Measurements from ENCODE around the gene ALG14.

ALG14 gene

GRCh38 chr1:94961582-94961981, 111.2 kb downstream of the ALG14 start:
- no peaks in the 10 kb centered on the region for H3K27me3 ChIP-seq (ENCODE audit: control insufficient read depth, insufficient read depth, low read length)
- no peaks in the 10 kb centered on the region for H3K9me3 ChIP-seq (replicated peaks; ENCODE audit: low read length)
- H3K36me3 ChIP-seq (ENCODE audit: insufficient read depth, low read length) = no peaks in the 10 kb centered on the region
- no peak overlapping the region for H3K9ac ChIP-seq (ENCODE audit: low read depth, low read length)
- peaks cover 16% of the 10 kb centered on the region for H3K4me1 ChIP-seq (ENCODE audit: control insufficient read depth, insufficient read depth, low read length)
- H3K4me3 ChIP-seq (ENCODE audit: low read length) = no peak overlapping the region
- H3K4me2 ChIP-seq (ENCODE audit: low read length) = no peak overlapping the region

DNA sequence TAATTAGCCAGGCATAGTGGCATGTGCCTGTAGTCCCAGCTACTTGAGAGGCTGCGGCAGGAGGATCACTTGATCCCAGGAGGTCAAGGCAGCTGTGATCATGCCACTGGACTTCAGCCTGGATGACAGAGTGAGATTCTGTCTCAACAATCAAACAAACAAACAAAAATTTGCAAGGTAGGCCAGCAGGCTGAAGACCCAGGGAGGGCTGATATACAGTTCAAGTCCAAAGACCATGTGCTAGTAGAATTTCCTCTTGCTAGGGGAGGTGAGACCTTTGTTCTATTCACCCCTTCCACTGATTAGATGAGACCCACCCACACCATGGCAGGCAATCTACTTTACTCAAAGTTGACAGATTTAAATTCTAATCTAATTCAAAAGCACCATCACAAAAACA, 114.7 kb downstream of the ALG14 start:
- no peak overlapping the region for H3K9ac ChIP-seq (ENCODE audit: low read depth, low read length)
- no peaks in the 10 kb centered on the region for H3K9me3 ChIP-seq (replicated peaks; ENCODE audit: low read length)
- no peaks in the 10 kb centered on the region for H3K27me3 ChIP-seq (ENCODE audit: control insufficient read depth, insufficient read depth, low read length)
- H3K4me1 ChIP-seq (ENCODE audit: control insufficient read depth, insufficient read depth, low read length) = peaks cover 13% of the 10 kb centered on the region
- H3K36me3 ChIP-seq (ENCODE audit: insufficient read depth, low read length) = no peaks in the 10 kb centered on the region
- no peak overlapping the region for H3K4me3 ChIP-seq (ENCODE audit: low read length)
- no peak overlapping the region for H3K4me2 ChIP-seq (ENCODE audit: low read length)

- no peaks in the 10 kb centered on the region for H3K27me3 ChIP-seq (ENCODE audit: control insufficient read depth, insufficient read depth, low read length)
- no peaks in the 10 kb centered on the region for H3K4me1 ChIP-seq (ENCODE audit: control insufficient read depth, insufficient read depth, low read length)
- no peaks in the 10 kb centered on the region for H3K9me3 ChIP-seq (replicated peaks; ENCODE audit: low read length)
- H3K9ac ChIP-seq (ENCODE audit: low read depth, low read length) = no peak overlapping the region
- H3K36me3 ChIP-seq (ENCODE audit: insufficient read depth, low read length) = no peaks in the 10 kb centered on the region
- H3K4me2 ChIP-seq (ENCODE audit: low read length) = no peak overlapping the region
- no peak overlapping the region for H3K4me3 ChIP-seq (ENCODE audit: low read length)
Observed at GRCh38 chr1:94955767-94956632, 116.8 kb downstream of the ALG14 start.

- Histone ChIP-seq H3K4me3 (ENCODE audit: low read length) (no peak overlapping the region), H3K9me3 (replicated peaks; ENCODE audit: low read length) (no peaks in the 10 kb centered on the region), H3K9ac (ENCODE audit: low read depth, low read length) (no peak overlapping the region), H3K4me1 (ENCODE audit: control insufficient read depth, insufficient read depth, low read length) (peaks cover 9% of the 10 kb centered on the region), H3K27me3 (ENCODE audit: control insufficient read depth, insufficient read depth, low read length) (no peaks in the 10 kb centered on the region), H3K36me3 (ENCODE audit: insufficient read depth, low read length) (no peaks in the 10 kb centered on the region), H3K4me2 (ENCODE audit: low read length) (no peak overlapping the region)
Observed at GRCh38 chr1:94954263-94955220, 118.2 kb downstream of the ALG14 start.

- H3K4me1 ChIP-seq (ENCODE audit: control insufficient read depth, insufficient read depth, low read length) = peaks cover 10% of the 10 kb centered on the region
- H3K36me3 ChIP-seq (ENCODE audit: insufficient read depth, low read length) = no peaks in the 10 kb centered on the region
- no peak overlapping the region for H3K9ac ChIP-seq (ENCODE audit: low read depth, low read length)
- no peaks in the 10 kb centered on the region for H3K9me3 ChIP-seq (replicated peaks; ENCODE audit: low read length)
- no peak overlapping the region for H3K4me2 ChIP-seq (ENCODE audit: low read length)
- no peaks in the 10 kb centered on the region for H3K27me3 ChIP-seq (ENCODE audit: control insufficient read depth, insufficient read depth, low read length)
- H3K4me3 ChIP-seq (ENCODE audit: low read length) = no peak overlapping the region
Observed at GRCh38 chr1:94953746-94954145, 119.0 kb downstream of the ALG14 start.

DNA sequence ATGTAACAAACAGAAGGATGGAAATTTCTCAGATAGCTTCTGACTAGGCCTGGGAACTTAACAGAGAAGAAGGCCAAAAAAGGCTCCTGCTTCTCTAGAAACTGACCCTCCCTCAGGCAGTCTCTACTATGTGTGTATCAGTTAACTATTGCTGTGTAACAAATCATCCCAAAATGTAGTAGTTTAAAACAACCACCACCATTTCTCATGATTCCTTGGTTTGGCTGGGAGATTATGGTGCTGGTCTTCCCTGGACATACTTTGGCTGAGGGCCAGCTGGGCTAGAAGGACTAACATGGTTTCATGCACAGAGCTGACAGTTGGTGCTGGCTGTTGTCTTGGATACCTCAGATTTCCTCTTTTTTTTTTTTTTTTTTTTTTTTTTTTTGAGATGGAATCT, 119.6 kb downstream of the ALG14 start:
- H3K4me2 ChIP-seq (ENCODE audit: low read length) = no peak overlapping the region
- H3K4me1 ChIP-seq (ENCODE audit: control insufficient read depth, insufficient read depth, low read length) = peaks cover 10% of the 10 kb centered on the region
- no peaks in the 10 kb centered on the region for H3K27me3 ChIP-seq (ENCODE audit: control insufficient read depth, insufficient read depth, low read length)
- no peak overlapping the region for H3K9ac ChIP-seq (ENCODE audit: low read depth, low read length)
- no peaks in the 10 kb centered on the region for H3K9me3 ChIP-seq (replicated peaks; ENCODE audit: low read length)
- no peaks in the 10 kb centered on the region for H3K36me3 ChIP-seq (ENCODE audit: insufficient read depth, low read length)
- H3K4me3 ChIP-seq (ENCODE audit: low read length) = no peak overlapping the region

GRCh38 chr1:94952539-94952938, 120.2 kb downstream of the ALG14 start:
- Histone ChIP-seq H3K9me3 (replicated peaks; ENCODE audit: low read length) (no peaks in the 10 kb centered on the region), H3K36me3 (ENCODE audit: insufficient read depth, low read length) (no peaks in the 10 kb centered on the region), H3K4me2 (ENCODE audit: low read length) (no peak overlapping the region), H3K27me3 (ENCODE audit: control insufficient read depth, insufficient read depth, low read length) (no peaks in the 10 kb centered on the region), H3K4me3 (ENCODE audit: low read length) (no peak overlapping the region), H3K4me1 (ENCODE audit: control insufficient read depth, insufficient read depth, low read length) (peaks cover 13% of the 10 kb centered on the region), H3K9ac (ENCODE audit: low read depth, low read length) (no peak overlapping the region)

- no peaks in the 10 kb centered on the region for H3K27me3 ChIP-seq (ENCODE audit: control insufficient read depth, insufficient read depth, low read length)
- no peak overlapping the region for H3K4me2 ChIP-seq (ENCODE audit: low read length)
- no peak overlapping the region for H3K9ac ChIP-seq (ENCODE audit: low read depth, low read length)
- H3K4me1 ChIP-seq (ENCODE audit: control insufficient read depth, insufficient read depth, low read length) = peaks cover 17% of the 10 kb centered on the region
- H3K4me3 ChIP-seq (ENCODE audit: low read length) = no peak overlapping the region
- no peaks in the 10 kb centered on the region for H3K9me3 ChIP-seq (replicated peaks; ENCODE audit: low read length)
- no peaks in the 10 kb centered on the region for H3K36me3 ChIP-seq (ENCODE audit: insufficient read depth, low read length)
Observed at GRCh38 chr1:94951509-94952208, 121.1 kb downstream of the ALG14 start.

- no peak overlapping the region for H3K4me3 ChIP-seq (ENCODE audit: low read length)
- peaks cover 17% of the 10 kb centered on the region for H3K4me1 ChIP-seq (ENCODE audit: control insufficient read depth, insufficient read depth, low read length)
- no peaks in the 10 kb centered on the region for H3K27me3 ChIP-seq (ENCODE audit: control insufficient read depth, insufficient read depth, low read length)
- H3K36me3 ChIP-seq (ENCODE audit: insufficient read depth, low read length) = no peaks in the 10 kb centered on the region
- no peak overlapping the region for H3K9ac ChIP-seq (ENCODE audit: low read depth, low read length)
- no peaks in the 10 kb centered on the region for H3K9me3 ChIP-seq (replicated peaks; ENCODE audit: low read length)
- H3K4me2 ChIP-seq (ENCODE audit: low read length) = no peak overlapping the region
Observed at GRCh38 chr1:94951046-94951445, 121.7 kb downstream of the ALG14 start.

- H3K4me3 ChIP-seq (ENCODE audit: low read length) = no peak overlapping the region
- no peak overlapping the region for H3K4me2 ChIP-seq (ENCODE audit: low read length)
- H3K36me3 ChIP-seq (ENCODE audit: insufficient read depth, low read length) = no peaks in the 10 kb centered on the region
- H3K9ac ChIP-seq (ENCODE audit: low read depth, low read length) = no peak overlapping the region
- H3K9me3 ChIP-seq (replicated peaks; ENCODE audit: low read length) = no peaks in the 10 kb centered on the region
- no peaks in the 10 kb centered on the region for H3K27me3 ChIP-seq (ENCODE audit: control insufficient read depth, insufficient read depth, low read length)
- H3K4me1 ChIP-seq (ENCODE audit: control insufficient read depth, insufficient read depth, low read length) = peaks cover 17% of the 10 kb centered on the region
Observed at GRCh38 chr1:94949681-94950661, 122.8 kb downstream of the ALG14 start.

Measured in skeletal muscle satellite cell (primary cell).